PC-9 (cell line): ENCODE data around the gene ARHGEF1. TPM values are rescaled to one million over a fixed set of nuclear protein-coding genes. Genes with fewer than 3 reads are reported as not detected.

Experiments used
- BruUV-seq: library from RNA; stranded (reverse); fragments of 400-500 nt; replicated peaks from 2 replicates; lab custom pipeline; 2021; lab: Mats Ljungman, UMichigan
- CTCF ChIA-PET: fragments of 300-600 bp; sonication (Branson Sonifier 250); formaldehyde crosslinking; loops from one replicate; lab custom pipeline; 2022; ENCODE audit warnings: antibody characterized with exemption; lab: Charles Lee
- POLR2A ChIA-PET: fragments of 300-600 bp; sonication (Branson Sonifier 250); formaldehyde crosslinking; loops from one replicate; lab custom pipeline; 2022; ENCODE audit warnings: antibody characterized with exemption; ENCODE audit not compliant: unreplicated experiment; lab: Charles Lee
- DNase-seq, 2 experiments: peaks; one replicate each; pipeline versions ENCODE4 v3.0.0 to v3.0.0-alpha.2; 2015 to 2022; ENCODE audit warnings: mixed read lengths in 1 of 2
- H2AFZ ChIP-seq: fragments of 200-600 bp; sonication (generic); 2 replicates; pipeline ENCODE4 v1.8.1; 2017; ENCODE audit warnings: antibody characterized with exemption
- H3F3A ChIP-seq: fragments of 200-600 bp; sonication (generic); 2 replicates; pipeline ENCODE4 v1.8.1; 2017; ENCODE audit warnings: antibody characterized with exemption, mild to moderate bottlenecking, low read depth; ENCODE audit not compliant: insufficient read depth
- H3K27ac ChIP-seq: fragments of 200-600 bp; sonication (generic); 2 replicates; pipeline ENCODE4 v1.6.1; 2016; ENCODE audit warnings: mixed run types
- H3K27me3 ChIP-seq: fragments of 200-600 bp; sonication (generic); 2 replicates; pipeline ENCODE4 v1.6.1; 2016; ENCODE audit warnings: low read depth, mixed run types; ENCODE audit not compliant: insufficient read depth
- H3K36me3 ChIP-seq: fragments of 200-600 bp; sonication (generic); 2 replicates; pipeline ENCODE4 v1.6.1; 2016; ENCODE audit warnings: low read depth, mixed run types
- H3K4me1 ChIP-seq: fragments of 200-600 bp; sonication (generic); replicated peaks from 2 replicates; pipeline ENCODE4 v1.6.1; 2016; ENCODE audit warnings: mixed run types; ENCODE audit not compliant: insufficient read depth
- H3K4me2 ChIP-seq: fragments of 200-600 bp; sonication (generic); 2 replicates; pipeline ENCODE4 v1.6.1; 2017; ENCODE audit warnings: mixed run types
- H3K4me3 ChIP-seq: fragments of 200-600 bp; sonication (generic); 2 replicates; pipeline ENCODE4 v1.6.1; 2016; ENCODE audit warnings: mixed run types
- H3K79me2 ChIP-seq: fragments of 200-600 bp; sonication (generic); 2 replicates; pipeline ENCODE4 v1.6.1; 2017; ENCODE audit warnings: low read depth, mixed run types
- H3K9me2 ChIP-seq: fragments of 200-600 bp; sonication (generic); 2 replicates; pipeline ENCODE4 v1.8.1; 2017; ENCODE audit warnings: mild to moderate bottlenecking; ENCODE audit not compliant: insufficient read depth
- H3K9me3 ChIP-seq: fragments of 200-600 bp; sonication (generic); 2 replicates; pipeline ENCODE4 v1.8.1; 2016; ENCODE audit warnings: low read depth; ENCODE audit not compliant: insufficient read depth
- H4K20me1 ChIP-seq: fragments of 200-600 bp; sonication (generic); 2 replicates; pipeline ENCODE4 v1.8.1; 2017; ENCODE audit not compliant: insufficient read depth
- EZH2 ChIP-seq: fragments of 200-600 bp; sonication (generic); IDR thresholded peaks from 2 replicates; pipeline ENCODE4 v1.8.0; 2017; ENCODE audit warnings: antibody characterized with exemption, low read depth
- intact Hi-C: fragments of 100-400 bp; cut with micrococcal nuclease; formaldehyde crosslinking; loops from one replicate; pipeline ENCODE4 v1.10.0; 2022; ENCODE audit not compliant: unreplicated experiment
- total RNA-seq: library from RNA; stranded (reverse); gene quantifications from 2 replicates; pipeline ENCODE4 v1.2.3, GENCODE V29; 2021
- TF ChIP-seq, protein P1 (sequence below): fragments of 200-600 bp; sonication (generic); conservative IDR thresholded peaks from 2 replicates; pipeline ENCODE4 v1.6.1; 2017; ENCODE audit warnings: mixed run types, antibody characterized with exemption, mild to moderate bottlenecking, moderate library complexity

The ARHGEF1 gene
- total RNA-seq, 1 experiment from 2014 or later: 101 TPM

DNA sequence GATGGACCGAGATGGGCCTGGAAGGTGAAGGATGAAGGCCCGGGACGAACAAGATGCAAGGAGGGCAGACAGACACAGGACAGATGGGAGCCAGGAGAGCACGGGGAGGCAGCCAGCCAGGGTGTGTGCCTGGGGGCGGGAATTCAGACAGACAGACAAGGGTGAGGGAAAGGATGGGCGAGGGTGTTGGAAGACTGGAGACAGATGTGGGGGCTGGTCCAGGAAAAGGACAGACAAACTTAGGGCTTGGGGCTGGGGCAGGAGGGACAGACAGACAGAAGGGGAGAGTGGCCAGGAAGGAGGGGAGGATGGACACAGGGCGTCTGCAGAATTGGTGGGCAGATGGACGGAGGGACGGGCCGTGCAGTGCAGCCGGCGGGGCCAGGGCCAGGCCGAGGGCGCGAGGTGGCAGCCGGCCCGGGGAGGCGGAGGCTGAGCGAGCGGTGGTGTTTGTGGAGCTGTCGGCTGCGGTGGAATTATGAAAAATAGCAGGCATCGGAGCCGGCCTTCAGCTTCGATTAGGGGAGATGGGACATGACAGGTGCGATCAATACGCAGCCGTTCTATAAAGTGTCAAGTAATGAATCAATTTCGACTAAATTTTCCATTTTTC, 49.8 kb downstream of the ARHGEF1 start:
- ChIA-PET POLR2A (interaction anchor here (0.7 kb wide), 1 partner anchor 150 kb away, joined by 6 read pairs; no protein-coding TSS in a partner anchor), CTCF (no interaction called here)
- Histone ChIP-seq H3F3A (peaks cover 7% of the 10 kb centered on the region; the same call in 1 of the 2 replicates), H4K20me1 (no peaks in the 10 kb centered on the region), H3K36me3 (no peaks in the 10 kb centered on the region), H3K4me2 (no peak overlapping the region), H3K79me2 (no peaks in the 10 kb centered on the region), H2AFZ (no peak overlapping the region), H3K9me2 (no peaks in the 10 kb centered on the region), H3K4me1 (peaks cover 9% of the 10 kb centered on the region; the same call in 1 of the 2 replicates), H3K4me3 (no peak overlapping the region), H3K27me3 (peaks cover 56% of the 10 kb centered on the region), H3K27ac (no peak overlapping the region), H3K9me3 (no peaks in the 10 kb centered on the region)
- DNase-seq: no peak
- BruUV-seq: no TSS peak
- no peak for TF ChIP-seq EZH2
- TF ChIP-seq, protein P1, sequence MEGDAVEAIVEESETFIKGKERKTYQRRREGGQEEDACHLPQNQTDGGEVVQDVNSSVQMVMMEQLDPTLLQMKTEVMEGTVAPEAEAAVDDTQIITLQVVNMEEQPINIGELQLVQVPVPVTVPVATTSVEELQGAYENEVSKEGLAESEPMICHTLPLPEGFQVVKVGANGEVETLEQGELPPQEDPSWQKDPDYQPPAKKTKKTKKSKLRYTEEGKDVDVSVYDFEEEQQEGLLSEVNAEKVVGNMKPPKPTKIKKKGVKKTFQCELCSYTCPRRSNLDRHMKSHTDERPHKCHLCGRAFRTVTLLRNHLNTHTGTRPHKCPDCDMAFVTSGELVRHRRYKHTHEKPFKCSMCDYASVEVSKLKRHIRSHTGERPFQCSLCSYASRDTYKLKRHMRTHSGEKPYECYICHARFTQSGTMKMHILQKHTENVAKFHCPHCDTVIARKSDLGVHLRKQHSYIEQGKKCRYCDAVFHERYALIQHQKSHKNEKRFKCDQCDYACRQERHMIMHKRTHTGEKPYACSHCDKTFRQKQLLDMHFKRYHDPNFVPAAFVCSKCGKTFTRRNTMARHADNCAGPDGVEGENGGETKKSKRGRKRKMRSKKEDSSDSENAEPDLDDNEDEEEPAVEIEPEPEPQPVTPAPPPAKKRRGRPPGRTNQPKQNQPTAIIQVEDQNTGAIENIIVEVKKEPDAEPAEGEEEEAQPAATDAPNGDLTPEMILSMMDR: no peak
- intact Hi-C loops: no loop called here

DNA sequence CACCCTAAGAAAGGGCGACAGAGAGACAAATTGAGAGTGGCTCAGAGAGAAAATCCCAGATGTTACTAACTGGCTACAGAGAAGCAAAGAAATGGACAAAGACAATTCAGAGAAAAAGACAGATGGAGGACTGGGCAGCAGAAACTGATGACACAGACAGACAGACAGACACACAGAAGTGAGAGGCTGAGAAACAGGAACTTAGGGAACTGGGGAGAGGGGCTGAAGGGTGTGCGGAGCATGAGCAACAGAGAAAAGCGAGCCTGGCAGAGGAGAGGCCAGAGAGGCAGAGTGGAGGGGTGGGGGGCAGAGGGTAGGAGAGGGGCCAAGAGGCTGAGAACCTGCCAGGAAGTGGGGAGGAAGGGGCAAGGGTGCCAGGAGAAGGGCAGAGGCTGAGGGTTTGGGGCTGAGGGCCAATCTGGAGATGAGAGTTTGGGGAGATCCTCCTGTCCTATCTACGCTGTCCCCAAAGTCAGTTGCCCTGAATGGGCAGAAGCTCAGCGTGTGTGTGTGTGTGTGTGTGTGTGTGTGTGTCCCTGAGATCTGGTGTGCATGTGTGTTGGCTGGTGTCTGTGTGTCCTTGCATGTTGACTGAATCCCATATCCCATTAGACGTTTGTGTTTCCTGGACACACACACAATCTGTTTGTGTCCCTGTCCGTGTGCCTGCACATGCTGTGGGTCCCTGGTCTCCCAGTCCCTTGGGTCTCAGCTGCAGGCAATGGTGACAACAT, 50.9 kb downstream of the ARHGEF1 start:
- Histone ChIP-seq H3K79me2 (no peaks in the 10 kb centered on the region), H3K27me3 (peaks cover 51% of the 10 kb centered on the region), H3K36me3 (no peaks in the 10 kb centered on the region), H3K9me3 (no peaks in the 10 kb centered on the region), H3K9me2 (no peaks in the 10 kb centered on the region), H2AFZ (no peak overlapping the region), H3K27ac (no peak overlapping the region), H4K20me1 (no peaks in the 10 kb centered on the region), H3K4me1 (peaks cover 5% of the 10 kb centered on the region; the same call in 1 of the 2 replicates), H3K4me3 (no peak overlapping the region), H3F3A (peaks cover 7% of the 10 kb centered on the region; the same call in 1 of the 2 replicates), H3K4me2 (no peak overlapping the region)
- BruUV-seq: no TSS peak
- no peak for TF ChIP-seq EZH2
- TF ChIP-seq, protein P1: no peak
- CTCF ChIA-PET: interaction anchor here (0.6 kb wide), 1 partner anchor 48 kb away, joined by 4 read pairs; no protein-coding TSS in a partner anchor
- no peak for DNase-seq
- intact Hi-C loops: loop anchor here (2.0 kb wide), 1 partner anchor 45 kb away; no protein-coding TSS in a partner anchor
- POLR2A ChIA-PET: no interaction called here

GRCh38 chr19:41934849-41935374, 51.9 kb downstream of the ARHGEF1 start:
- H3K27me3 ChIP-seq: peaks cover 44% of the 10 kb centered on the region
- H3K9me2 ChIP-seq: no peaks in the 10 kb centered on the region
- no peaks in the 10 kb centered on the region for H3K9me3 ChIP-seq
- ChIA-PET POLR2A (no interaction called here), CTCF (no interaction called here)
- intact Hi-C loops: loop anchor here (2.0 kb wide), 1 partner anchor 46 kb away; no protein-coding TSS in a partner anchor
- H3K27ac ChIP-seq: no peak overlapping the region
- BruUV-seq: no TSS peak
- H3K79me2 ChIP-seq: no peaks in the 10 kb centered on the region
- H3F3A ChIP-seq: peaks cover 7% of the 10 kb centered on the region; the same call in 1 of the 2 replicates
- H3K4me1 ChIP-seq: no peaks in the 10 kb centered on the region
- H4K20me1 ChIP-seq: no peaks in the 10 kb centered on the region
- no peak for TF ChIP-seq EZH2
- TF ChIP-seq, protein P1: peak; percentile 94
- H2AFZ ChIP-seq: no peak overlapping the region
- no peak overlapping the region for H3K4me2 ChIP-seq
- DNase-seq: peak in 1 of 2 experiments; percentile 69
- H3K4me3 ChIP-seq: no peak overlapping the region
- no peaks in the 10 kb centered on the region for H3K36me3 ChIP-seq
